SK-N-SH (cell line): ENCODE results near the gene DSCAM.

Experiments
- EP300 ChIP-seq, 2 experiments: IDR thresholded peaks; 2 replicates each; pipeline versions ENCODE4 v1.4.0 to v1.6.1; 2012; ENCODE audit warnings: borderline replicate concordance in 1 of 2, low read depth in 1 of 2, low read length in 1 of 2
- NFIC ChIP-seq: IDR thresholded peaks from 2 replicates; pipeline ENCODE4 v1.4.0; 2012; ENCODE audit warnings: borderline replicate concordance
- RFX5 ChIP-seq: IDR thresholded peaks from 2 replicates; pipeline ENCODE4 v1.6.1; 2012; ENCODE audit warnings: mild to moderate bottlenecking, improper control_type of control experiment, low read length
- TF ChIP-seq, protein P1 (sequence below): fragments of 150-350 bp; IDR thresholded peaks from 2 replicates; pipeline ENCODE4 v1.6.1; 2017; ENCODE audit warnings: antibody characterized with exemption, low read length, low read depth, borderline replicate concordance
- TF ChIP-seq, protein P2 (sequence below): fragments of 200-600 bp; sonication (generic); IDR thresholded peaks from 2 replicates; pipeline ENCODE4 v1.6.1; 2017; ENCODE audit warnings: antibody characterized with exemption, mild to moderate bottlenecking, moderate library complexity

DNA sequence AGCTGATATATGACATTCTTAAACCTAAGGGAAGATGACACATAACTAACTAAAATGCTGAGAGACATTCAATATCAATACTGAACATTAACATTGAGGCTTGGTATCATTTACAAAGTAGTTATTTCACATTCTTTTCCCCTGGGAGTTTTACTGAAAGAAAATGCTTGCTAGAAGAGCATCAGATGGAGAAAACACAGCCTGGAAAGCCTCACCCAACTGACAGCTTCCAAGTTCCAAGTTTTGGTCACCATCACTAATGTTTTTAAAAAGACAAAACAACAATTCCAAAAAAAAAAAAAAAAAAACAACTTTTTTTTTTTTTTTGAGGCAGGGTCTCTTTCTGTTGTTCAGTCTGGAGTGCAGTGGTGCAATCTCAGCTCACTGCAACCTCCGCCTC lies 80.6 kb downstream of the DSCAM start:
- TF ChIP-seq, protein P1, sequence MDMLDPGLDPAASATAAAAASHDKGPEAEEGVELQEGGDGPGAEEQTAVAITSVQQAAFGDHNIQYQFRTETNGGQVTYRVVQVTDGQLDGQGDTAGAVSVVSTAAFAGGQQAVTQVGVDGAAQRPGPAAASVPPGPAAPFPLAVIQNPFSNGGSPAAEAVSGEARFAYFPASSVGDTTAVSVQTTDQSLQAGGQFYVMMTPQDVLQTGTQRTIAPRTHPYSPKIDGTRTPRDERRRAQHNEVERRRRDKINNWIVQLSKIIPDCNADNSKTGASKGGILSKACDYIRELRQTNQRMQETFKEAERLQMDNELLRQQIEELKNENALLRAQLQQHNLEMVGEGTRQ, result no peak
- TF ChIP-seq, protein P2, sequence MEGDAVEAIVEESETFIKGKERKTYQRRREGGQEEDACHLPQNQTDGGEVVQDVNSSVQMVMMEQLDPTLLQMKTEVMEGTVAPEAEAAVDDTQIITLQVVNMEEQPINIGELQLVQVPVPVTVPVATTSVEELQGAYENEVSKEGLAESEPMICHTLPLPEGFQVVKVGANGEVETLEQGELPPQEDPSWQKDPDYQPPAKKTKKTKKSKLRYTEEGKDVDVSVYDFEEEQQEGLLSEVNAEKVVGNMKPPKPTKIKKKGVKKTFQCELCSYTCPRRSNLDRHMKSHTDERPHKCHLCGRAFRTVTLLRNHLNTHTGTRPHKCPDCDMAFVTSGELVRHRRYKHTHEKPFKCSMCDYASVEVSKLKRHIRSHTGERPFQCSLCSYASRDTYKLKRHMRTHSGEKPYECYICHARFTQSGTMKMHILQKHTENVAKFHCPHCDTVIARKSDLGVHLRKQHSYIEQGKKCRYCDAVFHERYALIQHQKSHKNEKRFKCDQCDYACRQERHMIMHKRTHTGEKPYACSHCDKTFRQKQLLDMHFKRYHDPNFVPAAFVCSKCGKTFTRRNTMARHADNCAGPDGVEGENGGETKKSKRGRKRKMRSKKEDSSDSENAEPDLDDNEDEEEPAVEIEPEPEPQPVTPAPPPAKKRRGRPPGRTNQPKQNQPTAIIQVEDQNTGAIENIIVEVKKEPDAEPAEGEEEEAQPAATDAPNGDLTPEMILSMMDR, result no peak
- TF ChIP-seq EP300 (IDR thresholded peaks at IDR 0.05; ENCODE audit: borderline replicate concordance in 1 of 2, low read depth in 1 of 2, low read length in 1 of 2), result no peak
- no peak for TF ChIP-seq RFX5
- no peak for TF ChIP-seq NFIC
